GM23248 (cell line): ENCODE data around the gene AGAP1.

ENCODE experiments used
- EZH2 ChIP-seq: fragments of 200-600 bp; sonication (generic); IDR thresholded peaks from 2 replicates; pipeline ENCODE4 v1.6.1; 2018; ENCODE audit warnings: antibody characterized with exemption, mild to moderate bottlenecking; ENCODE audit not compliant: insufficient read depth, poor library complexity, severe bottlenecking
- EZH2phosphoT487 ChIP-seq: fragments of 200-600 bp; sonication (generic); IDR thresholded peaks from 2 replicates; pipeline ENCODE4 v1.6.1; 2018; ENCODE audit warnings: antibody characterized with exemption, moderate library complexity, mild to moderate bottlenecking, low read depth; ENCODE audit not compliant: insufficient read depth

DNA sequence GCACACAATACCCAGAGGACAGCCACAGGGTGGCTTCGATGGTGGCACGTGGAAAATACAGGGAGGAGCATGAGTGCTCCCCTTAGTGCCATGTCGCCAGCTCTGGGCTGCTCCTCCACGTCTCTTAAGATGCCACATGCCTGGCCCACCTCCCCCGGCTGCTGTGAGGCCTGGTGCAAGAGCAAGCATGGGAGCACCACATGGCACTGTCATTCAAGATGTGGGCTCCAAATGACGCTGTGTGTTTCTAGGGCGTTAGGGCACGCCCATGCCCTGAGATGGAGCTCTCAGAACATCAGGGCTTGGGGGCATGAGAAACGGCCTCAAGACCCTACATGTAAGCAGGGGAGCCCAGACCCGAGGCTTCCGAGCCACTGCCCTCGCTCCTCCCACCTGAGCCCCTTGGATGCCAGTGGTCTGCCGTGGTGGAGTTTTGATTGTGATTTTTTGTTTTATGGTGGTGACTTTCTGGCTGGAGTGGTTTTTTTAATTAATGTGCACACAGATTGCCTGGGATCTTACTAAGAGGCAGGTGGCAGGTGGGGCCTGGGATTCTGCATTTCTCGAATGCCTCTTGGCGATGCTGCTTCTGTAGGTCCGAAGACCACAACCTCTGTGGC, 435.0 kb downstream of the AGAP1 start:
- TF ChIP-seq EZH2 (no peak), EZH2phosphoT487 (no peak)
